Spleen (tissue), 7 donors: ENCODE results near the gene ZNF121.

ENCODE experiments used
- CTCF ChIP-seq, 11 experiments: fragments of 200-600 bp in 7 of 11; fragments of 450-650 bp in 4 of 11; sonication (generic) in 4 of 11; IDR thresholded peaks in 8 of 11; conservative IDR thresholded peaks in 3 of 11; 1 replicate in 7 of 11; 2 replicates in 4 of 11; pipeline versions ENCODE4 v1.4.0 to v1.8.0; 2016 to 2021; ENCODE audit warnings: antibody characterized with exemption in 11 of 11, inconsistent platforms in 4 of 11, mild to moderate bottlenecking in 1 of 11
- POLR2A ChIP-seq, 3 donors: fragments of 450-650 bp; IDR thresholded peaks; one replicate each; pipeline ENCODE4 v1.5.1; 2017; ENCODE audit warnings: antibody characterized with exemption in 3 of 3, mild to moderate bottlenecking in 1 of 3
- donor health status: DM: no; HTN: no; CAD: no; lungs with moderate emphysema.
- donor health status: DM: no; HTN: no; CAD: no.
- donor health status: DM: no; HTN: no; CAD: no.

GRCh38 chr19:9535934-9536333 is 48.4 kb downstream of the ZNF121 start:
- TF ChIP-seq CTCF (IDR thresholded peaks at IDR 0.05 in 8 of 11, conservative IDR thresholded peaks at IDR 0.05 in 3 of 11) = no peak
- no peak for TF ChIP-seq POLR2A (IDR thresholded peaks at IDR 0.05)
